ENCODE data around the gene CNTNAP1.

- TF ChIP-seq CTCF (IDR thresholded peaks at IDR 0.05) (peak in 3 of 7 experiments; percentile 21 to 50 (median 34)), POLR2AphosphoS5 (IDR thresholded peaks at IDR 0.05) (no peak)
Observed at GRCh38 chr17:42673885-42674754, 8.2 kb upstream of the CNTNAP1 start.

Data from stomach (tissue), 4 donors.